HG03196 (cell line): ENCODE results near the gene RAPGEF2.
"Not testable (repeated sequence)": the region's sequence is repeated elsewhere in the genome, so short reads cannot be mapped to it uniquely, and the experiment has no call there.

ENCODE experiments used
- ATAC-seq: cut with Tn5 transposase; IDR thresholded peaks from one replicate; pipeline ENCODE4 v1.9.1; 2021; ENCODE audit not compliant: unreplicated experiment

Gene RAPGEF2

DNA sequence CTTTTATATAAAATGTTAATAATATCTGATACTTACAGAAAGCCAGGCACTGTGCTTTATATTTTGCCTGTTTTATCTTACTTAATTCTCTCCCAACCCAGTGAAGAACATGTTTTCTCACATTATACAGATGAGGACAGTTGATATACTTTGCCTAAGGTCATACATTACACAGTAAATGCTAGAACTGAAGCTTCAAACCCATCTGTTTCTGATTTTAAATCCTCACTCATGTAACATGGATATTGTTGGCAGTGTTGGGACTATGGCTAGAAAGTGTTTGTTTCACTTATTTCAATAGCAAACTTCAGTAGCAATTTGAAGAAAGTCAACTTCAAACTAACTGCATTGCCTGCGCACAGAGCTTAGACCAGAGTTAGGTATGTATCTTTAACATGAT lies 57.4 kb downstream of the RAPGEF2 start:
- no peak for ATAC-seq

DNA sequence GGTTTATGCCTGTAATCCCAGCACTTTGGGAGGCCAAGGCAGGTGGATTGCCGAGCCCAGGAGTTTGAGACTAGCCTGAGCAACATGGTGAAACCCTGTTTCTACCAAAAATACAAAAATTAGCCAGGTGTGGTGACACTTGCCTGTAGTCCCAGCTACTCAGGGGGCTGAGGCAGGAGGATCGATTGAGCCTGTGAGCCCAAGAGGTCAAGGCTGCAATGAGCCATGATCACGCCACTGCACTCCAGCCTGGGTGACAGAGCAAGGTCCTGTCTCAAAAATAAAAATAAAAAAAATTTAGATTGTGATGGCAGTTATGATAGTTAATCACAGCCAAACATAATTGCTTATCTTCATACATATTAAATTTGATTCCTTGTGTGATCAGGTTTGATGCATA lies 58.6 kb downstream of the RAPGEF2 start:
- ATAC-seq: not testable (repeated sequence)

DNA sequence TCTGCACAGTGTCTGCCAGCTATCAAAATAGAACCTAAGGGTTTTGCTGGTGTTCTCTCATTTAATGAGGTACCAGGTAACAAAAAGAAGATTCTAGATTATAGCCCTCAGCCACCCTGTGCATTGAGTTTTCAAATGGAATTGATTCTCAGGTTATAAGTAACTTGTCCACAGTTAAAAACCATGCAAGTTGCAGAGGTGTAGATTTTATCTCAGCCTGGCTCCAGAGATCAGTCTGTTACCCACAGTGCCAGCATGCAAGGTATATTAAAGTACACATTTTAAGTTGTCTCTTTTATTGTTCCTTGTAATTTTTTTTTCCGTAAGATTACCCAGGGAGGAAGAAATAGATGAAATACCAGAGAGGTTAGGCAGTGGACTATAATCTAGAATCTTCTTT lies 59.7 kb downstream of the RAPGEF2 start:
- ATAC-seq: no peak

GRCh38 chr4:159163521-159163920 lies 60.6 kb downstream of the RAPGEF2 start:
- no peak for ATAC-seq

DNA sequence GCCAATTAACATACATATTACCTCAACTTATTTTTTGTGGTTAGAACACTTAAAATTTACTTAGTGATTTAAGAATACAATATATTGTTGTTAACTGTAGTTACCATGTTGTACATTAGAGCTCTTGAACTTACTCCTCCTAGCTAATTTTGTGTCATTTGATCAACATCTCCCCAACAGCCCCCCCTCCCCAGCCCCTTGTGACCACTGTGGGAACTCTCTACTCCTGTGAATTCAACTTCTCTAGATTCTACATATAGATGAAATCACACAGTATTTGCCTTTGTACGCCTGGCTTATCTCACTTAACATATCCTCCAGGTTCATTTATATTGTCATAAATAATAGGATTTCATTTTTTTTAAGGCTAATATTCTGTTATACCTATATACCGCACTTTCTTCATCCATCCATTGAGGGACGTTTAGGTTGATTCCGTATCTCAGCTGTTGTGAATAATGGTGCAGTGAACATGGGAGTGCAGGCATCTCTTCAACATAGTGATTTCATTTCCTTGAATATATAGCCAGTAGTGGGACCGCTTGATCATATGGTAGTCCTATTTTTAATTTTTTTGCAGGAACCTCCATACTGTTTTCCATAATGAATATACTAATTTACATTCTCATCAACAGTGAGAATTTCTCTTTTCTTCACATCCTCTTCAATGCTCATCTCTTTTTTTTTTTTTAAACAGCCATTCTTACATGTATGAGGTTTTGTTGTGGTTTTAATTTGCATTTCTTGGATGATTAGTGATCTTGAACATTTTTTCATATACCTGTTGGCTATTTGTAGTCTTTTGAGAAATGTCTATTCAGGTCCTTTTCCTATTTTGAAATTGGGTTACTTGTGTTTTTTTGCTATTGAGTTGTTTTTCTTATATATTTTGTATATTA lies 66.8 kb downstream of the RAPGEF2 start:
- no peak for ATAC-seq

DNA sequence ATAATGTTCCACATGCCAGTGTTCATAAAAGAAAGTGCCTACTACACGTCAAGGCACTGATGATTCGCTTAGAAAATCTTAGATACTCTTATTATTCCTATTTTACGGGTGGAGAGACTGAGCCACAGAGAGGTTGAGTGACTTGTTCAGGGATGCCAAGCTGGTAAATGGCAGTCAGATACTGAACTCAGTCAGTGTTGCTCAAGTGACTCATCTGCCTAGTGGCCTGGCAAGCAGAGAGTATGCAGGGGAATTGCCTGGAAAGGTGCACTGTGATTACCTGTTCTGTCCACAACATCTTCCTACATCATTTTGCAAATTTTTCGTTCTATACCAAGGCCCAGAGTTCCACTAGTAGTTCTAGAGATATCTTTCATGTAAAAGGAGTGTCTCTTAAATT lies 68.4 kb downstream of the RAPGEF2 start:
- no peak for ATAC-seq

DNA sequence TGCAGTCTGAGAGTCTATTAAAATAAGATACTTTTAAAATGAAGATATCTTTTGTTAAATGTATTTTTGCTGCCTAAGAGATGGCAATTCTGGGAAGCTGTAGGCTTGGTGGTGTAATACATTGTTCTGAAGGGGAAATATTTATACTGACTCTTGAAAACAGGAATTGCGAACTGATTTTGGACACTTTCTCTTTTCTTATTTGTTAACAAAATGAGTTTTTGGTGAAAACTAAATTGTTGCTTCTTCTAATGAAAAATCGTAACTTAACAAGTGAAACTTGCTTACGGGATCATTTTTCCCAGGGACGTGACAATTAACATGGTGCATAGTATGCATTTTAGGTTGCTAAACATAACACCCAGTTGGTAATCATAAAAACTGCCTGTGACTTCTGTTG lies 71.0 kb downstream of the RAPGEF2 start:
- ATAC-seq: no peak

DNA sequence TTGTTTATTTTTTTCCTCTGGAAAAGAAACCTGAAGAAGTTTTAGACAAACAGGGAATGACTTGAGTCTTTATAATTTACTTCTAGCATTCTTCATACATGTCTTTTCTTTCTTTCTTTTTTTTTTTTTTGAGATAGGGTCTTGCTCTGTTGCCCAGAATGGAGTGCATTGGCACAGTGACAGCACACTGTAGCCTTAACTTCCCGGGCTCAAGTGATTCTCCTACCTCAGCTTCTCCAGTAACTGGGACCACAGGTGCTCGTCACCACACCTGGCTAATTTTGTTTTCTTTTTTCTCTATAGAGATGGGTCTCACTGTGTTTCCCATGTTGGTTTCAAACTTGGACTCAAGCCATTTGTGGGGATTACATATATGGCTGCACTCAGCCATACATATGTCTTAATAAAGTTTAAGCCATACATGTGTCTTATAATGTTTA lies 71.8 kb downstream of the RAPGEF2 start:
- ATAC-seq: no peak

DNA sequence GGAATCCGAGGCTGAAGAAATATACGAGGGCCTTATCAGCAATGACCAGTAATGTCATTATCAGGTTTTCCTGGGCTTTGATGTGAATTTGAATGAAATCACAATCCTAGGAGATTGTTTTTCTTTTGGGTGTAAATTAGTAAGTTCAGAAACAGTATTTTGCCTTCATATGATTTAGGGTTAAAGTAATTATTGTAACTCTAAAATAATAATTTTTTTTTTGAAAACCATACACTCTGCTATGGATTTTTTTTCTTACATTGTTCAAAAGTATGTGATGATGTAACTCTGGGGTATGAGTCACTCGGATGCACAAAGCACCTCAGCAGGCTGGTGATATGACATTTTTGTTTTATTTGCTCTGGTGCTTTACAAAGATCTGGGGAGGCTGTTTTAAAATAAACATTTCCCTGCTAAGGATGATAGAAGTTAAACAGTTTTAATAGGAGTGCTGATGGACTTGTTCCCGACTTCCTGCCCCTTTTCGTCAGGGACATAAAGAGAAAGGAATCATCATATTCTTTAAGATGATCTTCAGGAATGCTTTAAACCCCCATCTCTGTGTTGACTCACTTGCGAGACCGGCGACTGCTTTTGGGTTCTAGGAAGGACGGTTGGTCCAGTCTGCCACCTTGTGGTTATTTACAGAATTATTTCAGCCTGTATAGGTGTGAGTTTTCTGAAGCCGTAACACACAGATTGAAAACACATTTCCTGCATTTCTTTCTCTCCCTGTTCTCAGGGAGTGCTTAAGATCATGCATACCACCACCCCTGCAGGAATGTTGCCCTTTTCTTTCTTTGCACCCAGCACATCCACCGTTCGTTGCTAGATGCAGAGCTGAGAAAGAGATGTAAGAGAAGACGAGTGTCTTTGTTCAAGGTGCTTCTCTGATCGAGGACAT lies 72.5 kb downstream of the RAPGEF2 start:
- peak; percentile 59 for ATAC-seq

GRCh38 chr4:159175989-159176375 lies 73.1 kb downstream of the RAPGEF2 start:
- ATAC-seq: no peak

- no peak for ATAC-seq
These were observed 74.6 kb downstream of the RAPGEF2 start for GRCh38 chr4:159177265-159178150.

GRCh38 chr4:159178151-159178546 lies 75.3 kb downstream of the RAPGEF2 start:
- ATAC-seq: no peak

DNA sequence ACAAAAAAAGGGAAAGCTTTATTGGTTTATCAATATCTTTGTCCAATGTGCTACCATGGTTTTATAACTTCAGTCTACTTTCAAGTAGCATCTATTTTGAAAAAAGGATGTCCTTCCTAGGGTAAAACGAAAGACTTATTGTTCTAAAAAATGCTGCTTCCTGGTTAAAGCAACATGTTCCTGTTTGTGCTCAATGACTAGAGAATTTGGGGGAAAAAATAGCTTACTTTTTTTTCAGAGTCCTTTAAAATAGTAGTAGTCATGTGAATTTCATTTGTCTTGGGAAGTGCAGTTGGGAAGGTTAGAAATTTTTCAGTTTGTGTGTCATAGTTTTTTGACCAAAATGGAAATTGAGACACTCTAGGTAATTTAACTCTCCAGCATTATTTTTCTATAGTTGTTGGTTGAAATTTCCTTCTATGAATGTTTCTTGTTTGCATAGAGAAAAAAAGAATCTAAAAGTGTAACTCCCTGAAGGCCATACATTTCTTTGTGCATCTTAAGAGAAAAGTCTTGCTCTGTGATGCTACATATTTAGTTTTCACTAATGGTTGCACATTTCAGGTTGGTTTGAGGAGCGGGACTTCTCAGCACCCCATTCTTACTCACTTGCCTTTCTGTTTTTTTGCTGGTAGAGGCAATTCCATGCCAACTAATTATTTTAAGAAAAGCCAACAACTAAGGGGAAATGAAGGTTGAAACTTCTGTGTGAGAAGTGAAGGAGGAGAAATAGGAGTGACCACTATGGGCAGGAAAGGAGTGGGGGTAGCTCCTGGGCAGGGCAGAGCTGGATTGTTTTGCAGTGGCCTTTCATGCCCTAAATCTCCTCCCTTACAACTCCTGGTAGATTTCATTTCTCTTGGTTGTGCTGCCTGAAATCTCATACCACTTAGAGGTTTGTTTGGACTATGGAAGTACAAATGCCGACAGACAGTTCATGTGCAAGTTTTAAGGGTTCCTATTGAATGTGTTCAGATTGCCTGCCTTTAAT lies 76.4 kb downstream of the RAPGEF2 start:
- no peak for ATAC-seq

DNA sequence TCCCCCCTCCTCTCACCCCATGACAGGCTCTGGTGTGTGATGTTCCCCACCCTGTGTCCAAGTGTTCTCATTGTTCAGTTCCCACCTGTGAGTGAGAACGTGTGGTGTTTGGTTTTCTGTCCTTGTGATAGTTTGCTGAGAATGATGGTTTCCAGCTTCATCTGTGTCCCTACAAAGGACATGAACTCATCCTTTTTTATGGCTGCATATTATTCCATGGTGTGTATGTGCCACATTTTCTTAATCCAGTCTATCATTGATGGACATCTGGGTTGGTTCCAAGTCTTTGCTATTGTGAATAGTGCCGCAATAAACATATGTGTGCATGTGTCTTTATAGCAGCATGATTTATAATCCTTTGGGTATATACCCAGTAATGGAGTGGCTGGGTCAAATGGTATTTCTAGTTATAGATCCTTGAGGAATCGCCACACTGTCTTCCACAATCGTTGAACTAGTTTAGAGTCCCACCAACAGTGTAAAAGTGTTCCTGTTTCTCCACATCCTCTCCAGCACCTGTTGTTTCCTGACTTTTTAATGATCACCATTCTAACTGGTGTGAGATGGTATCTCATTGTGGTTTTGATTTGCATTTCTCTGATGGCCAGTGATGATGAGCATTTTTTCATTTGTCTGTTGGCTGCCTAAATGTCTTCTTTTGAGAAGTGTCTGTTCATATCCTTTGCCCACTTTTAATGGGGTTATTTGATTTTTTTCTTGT lies 81.2 kb downstream of the RAPGEF2 start:
- not testable (repeated sequence) for ATAC-seq

- ATAC-seq: no peak
These were observed 82.7 kb downstream of the RAPGEF2 start for GRCh38 chr4:159185591-159186023.

DNA sequence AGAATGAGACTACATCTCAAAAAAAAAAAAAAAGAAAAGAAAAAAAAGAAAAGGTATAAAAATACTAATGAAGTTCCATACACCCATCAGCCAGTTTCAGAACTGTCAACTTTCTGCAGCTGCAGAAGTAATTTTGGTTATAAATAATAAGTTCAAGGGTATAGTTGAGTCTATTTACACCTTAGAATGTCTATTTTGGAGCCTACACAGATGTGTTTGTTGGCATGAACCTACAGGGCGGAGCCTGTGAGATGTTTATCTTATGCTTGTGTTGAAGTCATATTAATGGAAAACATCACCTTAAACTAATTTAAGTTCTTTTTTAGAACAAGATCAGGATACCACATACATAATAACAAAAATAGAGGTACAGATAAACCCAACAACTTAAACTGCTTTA lies 85.8 kb downstream of the RAPGEF2 start:
- ATAC-seq: no peak

DNA sequence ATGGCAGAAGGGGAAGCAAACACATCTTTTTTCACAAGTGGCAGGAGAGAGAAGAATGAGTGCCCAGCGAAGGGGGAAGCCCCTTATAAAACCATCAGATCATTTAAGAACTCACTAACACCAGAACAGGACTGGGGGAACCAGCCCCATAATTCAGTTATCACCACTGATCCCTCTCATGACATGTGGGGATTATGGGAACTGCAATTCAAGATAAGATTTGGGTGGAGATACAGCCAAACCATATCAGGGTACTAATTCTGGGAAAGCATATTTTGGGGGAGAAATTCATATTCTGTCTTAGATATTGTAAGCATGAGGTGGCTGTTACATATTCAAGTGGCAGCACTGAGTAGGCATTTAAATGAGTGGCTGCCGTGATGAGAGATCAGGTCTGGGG lies 87.8 kb downstream of the RAPGEF2 start:
- no peak for ATAC-seq

GRCh38 chr4:159191989-159192388 lies 89.1 kb downstream of the RAPGEF2 start:
- ATAC-seq: no peak

GRCh38 chr4:159193046-159193620 lies 90.3 kb downstream of the RAPGEF2 start:
- ATAC-seq: no peak
